Neural cell (in vitro differentiated cells): ENCODE results near the gene RFX3.

Experiments used
- CTCF ChIP-seq: fragments of 450-650 bp; IDR thresholded peaks from 2 replicates; pipeline ENCODE4 v1.5.1; 2014; ENCODE audit warnings: antibody characterized with exemption, mild to moderate bottlenecking, moderate library complexity; ENCODE audit not compliant: poor library complexity, severe bottlenecking
- EP300 ChIP-seq: fragments of 450-650 bp; conservative IDR thresholded peaks from 2 replicates; pipeline ENCODE4 v1.6.1; 2014; ENCODE audit warnings: antibody characterized with exemption, mild to moderate bottlenecking, moderate library complexity; ENCODE audit not compliant: poor library complexity, severe bottlenecking
- POLR2AphosphoS5 ChIP-seq: IDR thresholded peaks from 2 replicates; pipeline ENCODE4 v1.6.1; 2012
- SMC3 ChIP-seq: fragments of 450-650 bp; conservative IDR thresholded peaks from 2 replicates; pipeline ENCODE4 v1.6.1; 2014; ENCODE audit warnings: antibody characterized with exemption, mild to moderate bottlenecking, moderate library complexity; ENCODE audit not compliant: poor library complexity

GRCh38 chr9:3468421-3469205, 57.2 kb downstream of the RFX3 start:
- TF ChIP-seq CTCF (no peak), EP300 (peak; percentile 91), POLR2AphosphoS5 (peak; percentile 55), SMC3 (no peak)
